A549 treated with GW870086 at 1 μM for 4 hours (cell line): Measurements from ENCODE around the gene TIMM21. TPM values are rescaled to one million over a fixed set of nuclear protein-coding genes. Genes with fewer than 3 reads are reported as not detected.

Experiments
- total RNA-seq: library from RNA; stranded (reverse); fragments of 200-300 nt; extraction: Qiagen RNA extraction; gene quantifications from 5 replicates; pipeline ENCODE4 v1.2.3, GENCODE V29; 2022; ENCODE audit warnings: low read depth

The TIMM21 gene
- total RNA-seq, result 50.1 to 60.9 TPM (median 56.7 TPM) in 5 replicates

GRCh38 chr18:74147779-74148542 is at the start of gene TIMM21, which contains the start of gene FBXO15:
TSS of gene TIMM21 (plus strand) at chr18:74148523. CDS start at chr18:74148809, 286 bp downstream.
TSS of gene FBXO15 (minus strand) at chr18:74147834. CDS start at chr18:74147785, 49 bp downstream.

Other genes starting within 250 kb of the TIMM21 start
- gene FBXO15, start 689 bp upstream of the TIMM21 start, total RNA-seq, result 0.29 to 1.4 TPM (median 0.57 TPM) in 5 replicates
- gene CYB5A, start 143.4 kb downstream of the TIMM21 start, total RNA-seq, result 129 to 140 TPM (median 138 TPM) in 5 replicates
- gene C18orf63, start 167.3 kb downstream of the TIMM21 start, total RNA-seq, result not detected in 5 replicates